Measurements from ENCODE around the gene DMTF1. TPM values are rescaled to one million over a fixed set of nuclear protein-coding genes. Genes with fewer than 3 reads are reported as not detected.
A peak's percentile ranks its signal among the peaks of the same experiment; 100 is the strongest.

The DMTF1 gene
- total RNA-seq, 2 experiments from 2014 or later, result 111 to 197 TPM

DNA sequence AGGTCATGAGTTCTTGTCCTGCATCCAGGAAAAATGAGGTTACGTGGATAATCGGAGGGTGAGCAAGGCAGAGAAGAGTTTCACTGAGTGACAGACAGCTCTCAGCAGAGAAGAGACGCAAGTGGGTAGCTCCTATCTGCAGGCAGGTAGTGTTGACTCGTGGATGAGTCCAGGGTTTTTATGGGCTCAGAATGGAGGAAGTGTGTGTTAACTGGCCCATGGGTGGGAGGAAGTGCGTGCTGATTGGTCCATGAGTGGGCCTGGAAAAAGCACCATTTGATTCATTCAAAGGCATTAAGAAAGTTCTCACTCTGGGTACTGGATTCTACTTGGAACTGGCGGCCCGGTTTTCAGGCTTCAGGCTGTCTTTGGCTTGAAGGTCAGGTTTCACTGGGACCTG is 4.8 kb upstream of the DMTF1 start:
- ChIA-PET POLR2A (interaction anchor here (1.3 to 10.6 kb wide), 4 partner anchors 11 to 88 kb away, joined by 4 to 192 read pairs (median 10); partner anchors contain the start of genes ELAPOR2 and TMEM243), CTCF (ENCODE audit: unreplicated experiment) (interaction anchor here (1.2 kb wide), 1 partner anchor 220 kb away, joined by 6 read pairs; no protein-coding TSS in a partner anchor)
- H3K9me3 ChIP-seq (ENCODE audit: low read length), result peaks cover 8% of the 10 kb centered on the region; the same call in 1 of the 2 replicates
- no peak overlapping the region for H3K27ac ChIP-seq (ENCODE audit: low read depth, low read length, poor library complexity, severe bottlenecking)
- no peaks in the 10 kb centered on the region for H3K9me2 ChIP-seq (ENCODE audit: insufficient read depth, low read length)
- no peak overlapping the region for H2AFZ ChIP-seq (ENCODE audit: low read length)
- H3K4me1 ChIP-seq (ENCODE audit: insufficient read depth, low read length, poor library complexity, severe bottlenecking), result peaks cover 37% of the 10 kb centered on the region
- intact Hi-C loops (cut with micrococcal nuclease; ENCODE audit: unreplicated experiment), result no loop called here
- H3K4me2 ChIP-seq (ENCODE audit: low read length), result no peak overlapping the region
- no peak for DNase-seq (ENCODE audit: low spot score)
- no peak overlapping the region for H3K4me3 ChIP-seq (ENCODE audit: low read depth, low read length, poor library complexity, severe bottlenecking)
- no peaks in the 10 kb centered on the region; the same call in 1 of the 2 replicates for H3K36me3 ChIP-seq (ENCODE audit: insufficient read depth, low read length)
- H4K20me1 ChIP-seq (ENCODE audit: insufficient read depth, low read length), result no peaks in the 10 kb centered on the region
- BruUV-seq (replicated peaks), result no TSS peak
- TF ChIP-seq, protein P1, sequence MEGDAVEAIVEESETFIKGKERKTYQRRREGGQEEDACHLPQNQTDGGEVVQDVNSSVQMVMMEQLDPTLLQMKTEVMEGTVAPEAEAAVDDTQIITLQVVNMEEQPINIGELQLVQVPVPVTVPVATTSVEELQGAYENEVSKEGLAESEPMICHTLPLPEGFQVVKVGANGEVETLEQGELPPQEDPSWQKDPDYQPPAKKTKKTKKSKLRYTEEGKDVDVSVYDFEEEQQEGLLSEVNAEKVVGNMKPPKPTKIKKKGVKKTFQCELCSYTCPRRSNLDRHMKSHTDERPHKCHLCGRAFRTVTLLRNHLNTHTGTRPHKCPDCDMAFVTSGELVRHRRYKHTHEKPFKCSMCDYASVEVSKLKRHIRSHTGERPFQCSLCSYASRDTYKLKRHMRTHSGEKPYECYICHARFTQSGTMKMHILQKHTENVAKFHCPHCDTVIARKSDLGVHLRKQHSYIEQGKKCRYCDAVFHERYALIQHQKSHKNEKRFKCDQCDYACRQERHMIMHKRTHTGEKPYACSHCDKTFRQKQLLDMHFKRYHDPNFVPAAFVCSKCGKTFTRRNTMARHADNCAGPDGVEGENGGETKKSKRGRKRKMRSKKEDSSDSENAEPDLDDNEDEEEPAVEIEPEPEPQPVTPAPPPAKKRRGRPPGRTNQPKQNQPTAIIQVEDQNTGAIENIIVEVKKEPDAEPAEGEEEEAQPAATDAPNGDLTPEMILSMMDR (conservative IDR thresholded peaks at IDR 0.05; ENCODE audit: low read length), result no peak
- TF ChIP-seq EZH2phosphoT487 (IDR thresholded peaks at IDR 0.05; ENCODE audit: borderline replicate concordance, low read depth, low read length), result no peak
- peaks cover 9% of the 10 kb centered on the region; the same call in 1 of the 2 replicates for H3K79me2 ChIP-seq (ENCODE audit: insufficient read depth, low read depth, low read length)

DNA sequence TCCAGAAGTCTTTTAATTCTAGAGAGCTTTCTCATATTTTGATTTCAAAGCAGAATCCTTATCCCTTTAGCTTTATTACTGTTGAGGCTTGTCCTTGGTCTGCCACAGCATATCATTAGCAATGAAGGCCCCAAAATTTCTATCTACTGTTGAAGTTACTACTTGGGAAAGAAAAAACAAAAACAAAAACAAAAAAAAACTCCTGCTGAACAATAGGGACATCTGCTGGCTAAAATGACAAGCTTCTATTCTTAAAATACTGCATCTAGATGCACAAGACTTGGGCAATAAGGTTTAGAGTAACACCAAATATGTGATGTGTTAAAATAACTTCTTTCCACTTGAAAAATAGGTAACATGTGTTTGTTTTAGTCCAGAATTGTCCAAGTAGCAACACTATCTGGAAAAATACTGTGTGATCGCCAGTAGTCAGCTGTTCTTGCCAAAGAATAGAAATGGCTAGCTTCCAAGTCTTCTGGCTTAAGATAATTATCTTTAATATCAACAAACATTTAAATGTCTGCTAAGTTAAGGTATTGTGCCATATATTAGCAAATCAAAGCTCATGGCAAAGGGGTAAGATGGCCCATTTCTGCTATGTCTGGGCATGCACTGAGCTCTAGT is 3.8 kb upstream of the DMTF1 start:
- no peak overlapping the region for H3K4me3 ChIP-seq (ENCODE audit: low read depth, low read length, poor library complexity, severe bottlenecking)
- POLR2A ChIA-PET, result interaction anchor here (0.6 to 10.6 kb wide), 10 partner anchors 10 to 994 kb away, joined by 3 to 192 read pairs (median 4); partner anchors contain the start of genes ELAPOR2 and TMEM243
- H3K79me2 ChIP-seq (ENCODE audit: insufficient read depth, low read depth, low read length), result peaks cover 18% of the 10 kb centered on the region
- H2AFZ ChIP-seq (ENCODE audit: low read length), result no peak overlapping the region; the same call in 1 of the 2 replicates
- H3K4me2 ChIP-seq (ENCODE audit: low read length), result no peak overlapping the region
- H4K20me1 ChIP-seq (ENCODE audit: insufficient read depth, low read length), result peaks cover 6% of the 10 kb centered on the region; the same call in 1 of the 2 replicates
- H3K4me1 ChIP-seq (ENCODE audit: insufficient read depth, low read length, poor library complexity, severe bottlenecking), result peaks cover 36% of the 10 kb centered on the region
- no TSS peak for BruUV-seq (replicated peaks)
- peak; percentile 46 for DNase-seq (ENCODE audit: low spot score)
- CTCF ChIA-PET (ENCODE audit: unreplicated experiment), result interaction anchor here (1.2 kb wide), 1 partner anchor 221 kb away, joined by 6 read pairs; no protein-coding TSS in a partner anchor
- H3K9me3 ChIP-seq (ENCODE audit: low read length), result peaks cover 8% of the 10 kb centered on the region; the same call in 1 of the 2 replicates
- H3K36me3 ChIP-seq (ENCODE audit: insufficient read depth, low read length), result peaks cover 5% of the 10 kb centered on the region; the same call in 1 of the 2 replicates
- H3K9me2 ChIP-seq (ENCODE audit: insufficient read depth, low read length), result no peaks in the 10 kb centered on the region
- intact Hi-C loops (cut with micrococcal nuclease; ENCODE audit: unreplicated experiment), result loop anchor here (1.0 kb wide), 2 partner anchors 209 to 222 kb away; no protein-coding TSS in a partner anchor
- TF ChIP-seq EZH2phosphoT487 (IDR thresholded peaks at IDR 0.05; ENCODE audit: borderline replicate concordance, low read depth, low read length), result no peak
- TF ChIP-seq, protein P1 (conservative IDR thresholded peaks at IDR 0.05; ENCODE audit: low read length), result peak; percentile 88
- H3K27ac ChIP-seq (ENCODE audit: low read depth, low read length, poor library complexity, severe bottlenecking), result no peak overlapping the region
